ENCODE data around the gene RAF1.
"Not testable (repeated sequence)": the region's sequence is repeated elsewhere in the genome, so short reads cannot be mapped to it uniquely, and the experiment has no call there.

The RAF1 gene

GRCh38 chr3:12677616-12678015 lies 13.7 kb upstream of the RAF1 start:
- no peak for DNase-seq (ENCODE audit: low read depth in 2 of 2, low spot score in 1 of 2)

DNA sequence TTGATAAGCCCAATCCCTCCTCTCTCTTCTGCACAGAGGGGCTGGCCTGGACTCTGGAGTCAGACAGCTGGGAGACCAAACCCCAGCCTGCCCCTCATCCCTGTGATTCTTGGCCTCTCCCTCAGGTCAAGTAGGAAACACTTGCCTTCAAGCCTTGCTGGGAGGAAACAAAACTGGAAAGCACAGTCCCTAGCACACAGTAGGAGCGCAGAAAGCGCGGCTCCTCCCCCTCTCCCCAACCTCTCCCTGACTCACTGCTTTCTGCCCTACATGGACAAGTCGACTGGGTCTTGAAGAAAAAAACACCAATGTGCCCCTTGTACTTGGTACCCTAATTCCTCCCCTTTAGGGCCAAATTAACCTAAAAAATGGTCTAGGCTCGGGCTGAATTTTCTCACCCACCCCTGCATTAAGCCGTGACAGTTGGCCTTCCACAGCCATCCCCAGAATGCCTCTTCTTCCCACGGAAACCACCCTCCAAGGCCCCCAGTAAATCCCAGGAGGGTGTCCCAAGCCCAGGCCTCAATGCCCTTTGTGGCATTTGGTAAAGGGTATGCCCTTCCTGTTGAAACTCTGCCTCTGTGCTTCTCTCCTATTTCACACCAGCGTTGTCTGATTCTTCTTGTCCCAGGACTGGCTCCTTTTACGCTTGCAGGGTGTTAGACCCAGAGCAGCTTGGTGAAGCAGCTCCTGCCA lies 11.3 kb upstream of the RAF1 start:
- no peak for DNase-seq (ENCODE audit: low read depth in 2 of 2, low spot score in 1 of 2)

GRCh38 chr3:12673956-12674736 lies 10.2 kb upstream of the RAF1 start:
- DNase-seq (ENCODE audit: low read depth in 2 of 2, low spot score in 1 of 2), result not testable (repeated sequence)

GRCh38 chr3:12671120-12671450 lies 7.2 kb upstream of the RAF1 start:
- DNase-seq (ENCODE audit: low read depth in 2 of 2, low spot score in 1 of 2), result no peak

DNA sequence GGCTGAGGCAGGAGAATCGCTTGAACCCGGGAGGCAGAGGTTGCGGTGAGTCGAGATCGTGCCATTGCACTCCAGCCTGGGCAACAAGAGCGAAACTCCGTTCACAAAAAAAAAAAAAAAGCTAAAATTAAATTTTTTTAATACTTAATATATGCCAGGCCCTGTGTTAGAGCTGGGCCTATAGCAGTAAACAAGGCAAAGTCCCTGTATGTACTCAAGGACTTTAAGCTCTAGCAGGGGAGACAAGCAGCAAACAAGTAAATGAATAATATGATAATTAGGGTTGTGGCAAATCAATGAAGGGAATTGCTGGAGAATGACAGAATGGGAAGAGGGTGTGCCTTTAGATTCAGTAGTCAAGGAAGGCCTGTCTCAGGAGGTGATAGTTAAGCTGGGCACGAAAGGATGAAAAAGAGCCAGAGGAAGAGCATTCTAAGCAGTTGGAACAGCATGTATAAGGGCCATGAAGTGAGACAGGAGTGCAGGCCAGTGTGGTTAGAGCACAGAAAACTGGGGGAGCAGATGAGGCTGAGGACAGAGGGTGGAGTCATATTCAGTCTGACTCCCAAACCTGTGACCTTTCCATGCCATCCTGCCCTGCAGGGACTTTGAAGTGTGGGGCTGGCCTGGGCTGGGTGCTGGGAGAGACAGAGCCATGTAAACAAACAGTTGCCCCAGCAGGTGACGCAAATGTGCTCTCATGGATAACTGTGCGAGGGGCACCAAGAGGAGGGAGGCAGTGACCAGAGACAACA lies 6.6 kb upstream of the RAF1 start:
- DNase-seq (ENCODE audit: low read depth in 2 of 2, low spot score in 1 of 2), result no peak

DNA sequence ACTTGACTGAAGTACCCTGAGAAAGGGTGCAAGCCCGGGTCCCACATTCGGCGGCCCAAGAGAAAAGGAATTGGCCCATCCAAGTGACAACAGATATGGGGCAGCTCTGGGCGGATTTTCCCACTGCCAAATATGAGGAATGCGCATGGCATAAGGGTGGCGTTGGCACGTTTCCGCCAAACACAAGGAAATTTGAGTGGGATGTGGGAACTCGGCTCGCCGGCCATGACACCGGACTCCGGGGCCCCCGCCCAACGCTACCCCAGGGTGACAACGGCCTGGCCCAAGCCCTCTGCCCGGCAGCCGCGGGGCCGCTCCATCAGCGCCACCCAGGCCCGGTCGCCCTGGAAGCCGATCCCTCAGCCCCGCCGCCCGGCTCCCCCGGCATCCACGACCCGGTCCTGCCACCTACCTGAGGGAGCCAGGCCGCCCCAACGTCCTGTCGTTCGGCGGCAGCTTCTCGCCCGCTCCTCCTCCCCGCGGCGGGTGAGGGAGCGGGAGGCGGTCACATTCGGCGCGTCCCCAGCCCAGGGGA lies 449 bp downstream of the RAF1 start:
- peak; percentile 2 to 9 for DNase-seq (ENCODE audit: low read depth in 2 of 2, low spot score in 1 of 2)

GRCh38 chr3:12662593-12663400 lies 1.1 kb downstream of the RAF1 start:
- DNase-seq (ENCODE audit: low read depth in 2 of 2, low spot score in 1 of 2), result peak; percentile 5

DNA sequence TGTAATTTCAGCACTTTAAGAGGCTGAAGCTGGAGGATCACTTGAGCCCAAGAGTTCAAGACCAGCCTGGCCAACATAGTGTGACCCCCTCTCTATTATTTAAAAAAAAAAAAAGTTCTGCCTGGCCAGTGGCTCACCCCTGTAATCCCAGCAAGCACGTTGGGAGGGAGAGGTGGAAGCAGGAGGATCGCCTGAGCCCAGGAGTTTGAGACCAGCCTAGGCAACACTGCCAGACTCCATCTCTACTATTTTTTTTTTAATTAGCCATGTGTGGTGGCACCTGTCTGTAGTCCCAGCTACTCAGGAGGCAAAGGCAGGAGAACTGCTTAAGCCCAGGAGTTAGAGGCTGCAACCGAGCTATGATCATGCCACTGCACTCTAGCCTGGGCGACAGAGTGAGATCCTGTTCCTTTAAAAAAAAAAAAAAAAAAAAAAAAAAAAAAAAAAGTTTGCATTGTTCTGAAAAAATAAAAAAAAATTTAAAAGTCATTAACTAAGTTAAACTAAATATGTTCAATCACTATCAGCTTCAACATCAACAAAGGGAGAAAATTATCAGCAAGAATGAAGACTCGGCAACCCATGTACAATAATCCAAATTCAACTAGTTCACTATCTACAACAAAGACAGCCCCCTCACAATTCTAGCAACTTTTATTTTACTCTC lies 1.9 kb downstream of the RAF1 start:
- no peak for DNase-seq (ENCODE audit: low read depth in 2 of 2, low spot score in 1 of 2)

- not testable (repeated sequence) for DNase-seq (ENCODE audit: low read depth in 2 of 2, low spot score in 1 of 2)
Observed at GRCh38 chr3:12661375-12661774, 2.5 kb downstream of the RAF1 start.

- DNase-seq (ENCODE audit: low read depth in 2 of 2, low spot score in 1 of 2), result no peak
Observed at GRCh38 chr3:12660196-12660595, 3.7 kb downstream of the RAF1 start.

DNA sequence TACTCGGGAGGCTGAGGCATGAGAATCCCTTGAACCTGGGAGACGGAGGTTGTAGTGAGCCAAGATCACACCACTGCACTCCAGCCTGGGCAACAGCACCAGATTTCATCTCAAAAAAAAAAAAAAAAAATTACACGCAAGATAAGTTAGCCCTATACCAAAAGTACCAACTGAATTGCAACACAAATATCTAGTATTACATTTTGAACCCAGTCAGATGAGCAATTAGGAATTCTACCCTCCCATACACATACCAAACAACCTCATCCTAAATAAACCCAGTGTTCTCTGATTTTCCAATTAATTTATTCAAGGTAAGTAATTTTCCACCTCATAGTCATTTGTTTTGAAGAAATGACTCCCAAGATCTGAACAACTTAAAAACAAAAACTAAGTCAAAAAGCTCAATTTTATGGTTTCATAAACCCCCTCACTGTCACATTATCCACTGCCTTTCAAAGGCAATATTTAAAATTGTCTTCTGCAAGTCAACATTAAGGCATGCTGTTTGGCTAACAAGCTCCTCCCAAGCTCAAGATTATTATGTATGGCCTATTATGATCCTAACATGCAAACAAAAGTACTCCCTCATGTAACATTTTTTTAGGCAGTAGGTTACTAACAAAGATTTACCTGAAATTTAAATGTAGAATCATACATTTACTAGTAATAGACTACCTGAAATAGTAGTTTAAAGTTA lies 4.5 kb downstream of the RAF1 start:
- DNase-seq (ENCODE audit: low read depth in 2 of 2, low spot score in 1 of 2), result no peak

DNA sequence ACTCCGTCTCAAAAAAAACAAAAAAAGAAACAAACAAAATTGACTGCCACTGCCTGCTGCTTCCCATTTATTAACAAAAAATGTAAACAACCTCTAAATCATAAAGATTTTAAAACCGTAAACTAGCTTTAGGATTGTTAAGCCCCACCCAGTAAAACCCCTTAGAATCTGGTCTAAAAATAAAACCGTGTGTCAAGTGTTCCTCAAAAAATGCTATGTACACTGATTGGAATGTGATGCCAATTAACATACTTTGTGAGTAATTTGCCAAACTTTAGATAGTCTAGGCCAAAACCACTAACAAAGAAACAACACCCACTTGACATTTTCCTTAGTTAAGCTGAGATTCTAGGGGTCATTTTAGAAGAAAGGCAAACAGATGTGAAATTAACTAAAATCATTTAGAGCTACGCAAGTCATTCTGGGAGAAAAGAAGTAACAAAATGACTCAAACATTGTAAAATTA lies 5.3 kb downstream of the RAF1 start:
- no peak for DNase-seq (ENCODE audit: low read depth in 2 of 2, low spot score in 1 of 2)

GRCh38 chr3:12656850-12657249 lies 7.1 kb downstream of the RAF1 start:
- DNase-seq (ENCODE audit: low read depth in 2 of 2, low spot score in 1 of 2), result no peak

DNA sequence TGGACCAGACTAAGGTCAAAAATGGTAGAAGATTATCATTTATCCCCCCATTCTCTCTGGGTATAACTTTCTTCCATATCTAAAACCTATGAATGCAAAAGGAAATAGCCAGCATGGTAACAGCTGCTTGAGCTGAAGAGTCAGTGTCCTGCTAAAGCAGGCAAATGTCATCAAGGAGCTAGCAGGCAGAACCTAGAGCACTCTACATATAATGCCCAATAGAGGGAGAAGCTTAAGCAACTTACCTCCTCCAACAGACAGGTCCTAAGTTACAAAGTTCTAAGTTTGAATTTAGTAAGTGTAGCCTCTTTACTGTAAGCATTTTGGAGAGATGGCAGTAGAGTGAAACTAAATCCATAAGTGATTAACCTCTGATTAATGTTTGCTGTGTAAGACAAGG lies 7.7 kb downstream of the RAF1 start:
- DNase-seq (ENCODE audit: low read depth in 2 of 2, low spot score in 1 of 2), result no peak

DNA sequence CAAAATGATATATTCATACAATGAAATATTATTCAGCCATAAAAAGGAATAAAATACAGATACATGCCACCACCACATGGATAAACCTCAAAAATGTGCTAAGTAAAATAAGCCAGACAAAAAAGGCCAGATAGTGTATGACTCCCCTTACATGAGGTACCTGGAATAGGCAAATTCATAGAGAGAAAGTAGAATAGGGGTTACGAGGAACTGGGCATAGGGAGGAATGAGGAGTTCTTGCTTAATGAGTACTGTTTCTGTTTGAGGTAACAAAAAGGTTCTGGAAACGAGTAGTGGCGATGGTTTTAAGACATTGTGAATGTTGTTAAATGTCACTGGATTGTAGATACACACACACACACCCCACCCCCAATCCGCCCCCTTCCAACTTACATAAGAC lies 8.2 kb downstream of the RAF1 start:
- DNase-seq (ENCODE audit: low read depth in 2 of 2, low spot score in 1 of 2), result no peak

DNA sequence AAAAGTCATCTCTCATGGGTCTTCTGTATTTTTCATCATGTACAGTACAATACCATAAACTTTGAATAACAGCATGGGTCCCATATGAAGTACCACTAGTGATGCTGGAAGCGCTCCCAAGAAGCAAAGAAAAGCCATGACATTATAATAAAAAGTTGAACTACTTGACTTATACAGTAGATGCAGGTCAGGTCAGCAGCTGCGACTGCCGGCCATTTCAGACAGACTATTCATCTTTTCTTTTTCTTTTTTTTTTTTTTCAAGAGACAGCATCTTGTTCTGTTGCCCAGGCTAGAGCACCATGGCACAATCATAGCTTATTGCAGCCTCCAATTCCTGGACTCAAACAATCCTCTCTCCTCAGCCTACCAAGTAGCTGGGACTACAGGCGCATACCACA lies 10.2 kb downstream of the RAF1 start:
- no peak for DNase-seq (ENCODE audit: low read depth in 2 of 2, low spot score in 1 of 2)

DNA sequence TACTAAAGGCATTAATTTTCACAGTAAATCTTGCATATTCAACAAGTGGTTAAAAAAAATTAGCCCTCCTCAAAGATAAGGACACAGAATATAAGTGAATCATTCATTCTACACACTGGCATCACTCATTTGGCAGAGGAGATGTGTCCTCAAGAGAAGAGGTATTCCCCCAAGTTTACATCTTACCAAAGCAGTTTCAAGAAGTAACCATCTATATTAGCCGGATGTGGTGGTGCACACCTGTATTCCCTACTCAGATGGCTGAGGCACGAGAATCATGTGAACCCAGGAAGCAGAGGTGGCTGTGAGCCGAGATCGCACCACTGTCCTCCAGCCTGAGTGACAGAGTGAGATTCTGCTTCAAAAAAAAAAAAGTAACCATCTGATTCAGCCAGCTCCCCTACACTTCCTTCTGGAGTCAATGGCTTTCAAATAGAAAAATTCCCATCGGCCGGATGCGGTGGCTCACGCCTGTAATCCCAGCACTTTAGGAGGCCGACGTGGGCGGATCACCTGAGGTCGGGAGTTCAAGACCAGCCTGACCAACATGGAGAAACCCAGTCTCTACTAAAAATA lies 15.4 kb downstream of the RAF1 start:
- DNase-seq (ENCODE audit: low read depth in 2 of 2, low spot score in 1 of 2), result no peak

GRCh38 chr3:12644331-12644937 lies 19.5 kb downstream of the RAF1 start:
- DNase-seq (ENCODE audit: low read depth in 2 of 2, low spot score in 1 of 2), result no peak

DNA sequence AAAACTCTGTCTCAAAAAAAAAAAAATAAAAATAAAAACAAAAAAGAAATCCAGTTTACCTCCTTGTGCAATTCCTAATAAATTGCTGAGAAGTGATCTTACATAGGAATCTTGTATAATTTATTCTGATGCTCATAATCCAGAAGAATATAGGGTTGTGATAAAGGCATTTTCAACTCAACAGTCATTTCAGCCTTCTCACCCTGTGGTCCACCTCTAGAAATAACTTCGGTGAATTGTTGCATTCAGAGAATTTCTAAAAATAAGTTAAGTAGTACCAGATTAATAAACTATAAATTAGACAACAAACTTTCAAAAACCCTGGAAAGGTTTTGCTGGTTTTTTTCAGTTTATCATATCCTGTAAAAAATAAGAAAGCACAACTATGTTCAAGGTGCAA lies 20.2 kb downstream of the RAF1 start:
- DNase-seq (ENCODE audit: low read depth in 2 of 2, low spot score in 1 of 2), result no peak
